HCT116 (cell line): ENCODE data around the gene NPM3. TPM values are rescaled to one million over a fixed set of nuclear protein-coding genes. Genes with fewer than 3 reads are reported as not detected.
"Not testable (repeated sequence)": the region's sequence is repeated elsewhere in the genome, so short reads cannot be mapped to it uniquely, and the experiment has no call there.

Source experiments
- ATAC-seq: fragments of 200-7000 bp; cut with Tn5 transposase; 2 replicates; pipeline ENCODE4 v1.9.1; 2020; ENCODE audit warnings: mild to moderate bottlenecking, moderate library complexity
- BruUV-seq: library from RNA; stranded (reverse); fragments of 400-500 nt; replicated peaks from 2 replicates; lab custom pipeline; 2021; lab: Mats Ljungman, UMichigan
- CTCF ChIA-PET: fragments of 300-600 bp; sonication (Branson Sonifier 250); formaldehyde crosslinking; loops from one replicate; lab custom pipeline; 2021; ENCODE audit warnings: antibody characterized with exemption; lab: Charles Lee
- POLR2A ChIA-PET: fragments of 300-600, 350-600 bp; sonication (Branson Sonifier 250); formaldehyde crosslinking; loops from one replicate; lab custom pipeline; 2021; ENCODE audit warnings: antibody characterized with exemption; lab: Charles Lee
- RAD21 ChIA-PET, 2 experiments: fragments of 300-600 bp; sonication (Branson Sonifier 250); formaldehyde crosslinking; loops; one replicate each; lab custom pipeline; 2023; ENCODE audit warnings: low total read pairs in 2 of 2; ENCODE audit not compliant: uncharacterized antibody in 2 of 2, unreplicated experiment in 2 of 2, low non-redundant PET in 1 of 2; lab: Charles Lee
- DNase-seq: peaks from one replicate; pipeline ENCODE4 v3.0.0-alpha.2; 2010; ENCODE audit warnings: low read depth, low spot score
- H2AFZ ChIP-seq: fragments of 200-600 bp; shearing (Covaris generic), sonication (generic); 2 replicates; pipeline ENCODE4 v1.6.1; 2017; ENCODE audit warnings: low read depth, mixed run types, mixed read lengths, antibody characterized with exemption, low read length; ENCODE audit not compliant: poor library complexity, severe bottlenecking
- H3K27ac ChIP-seq: 2 replicates; pipeline ENCODE4 v1.5.1; 2012; ENCODE audit warnings: low read depth, low read length
- H3K27me3 ChIP-seq: fragments of 200-600 bp; sonication (generic); 2 replicates; pipeline ENCODE4 v1.6.1; 2016; ENCODE audit warnings: mixed run types, low read length, mixed read lengths; ENCODE audit not compliant: insufficient read depth
- H3K36me3 ChIP-seq, 2 experiments: fragments of 200-500 bp in 1 of 2; fragments of 200-600 bp in 1 of 2; sonication (Bioruptor generic) in 1 of 2; sonication (generic) in 1 of 2; 2 replicates each; pipeline versions ENCODE4 v1.5.1 to v1.6.1; 2014 to 2016; ENCODE audit warnings: low read length in 2 of 2, inconsistent platforms in 1 of 2, mixed read lengths in 1 of 2, mixed run types in 1 of 2; ENCODE audit not compliant: insufficient read depth in 2 of 2, control insufficient read depth in 1 of 2
- H3K4me1 ChIP-seq, 2 experiments: fragments of 200-600 bp in 1 of 2; sonication (generic) in 1 of 2; 2 replicates each; pipeline versions ENCODE4 v1.5.1 to v1.6.1; 2012 to 2017; ENCODE audit warnings: low read length in 2 of 2, inconsistent platforms in 1 of 2, mild to moderate bottlenecking in 1 of 2, mixed read lengths in 1 of 2, mixed run types in 1 of 2, moderate library complexity in 1 of 2; ENCODE audit not compliant: insufficient read depth in 2 of 2, control insufficient read depth in 1 of 2
- H3K4me2 ChIP-seq: fragments of 200-600 bp; sonication (generic); 2 replicates; pipeline ENCODE4 v1.6.1; 2017; ENCODE audit warnings: mixed run types, low read length, mixed read lengths
- H3K4me3 ChIP-seq, 2 experiments: fragments of 200-600 bp in 1 of 2; sonication (generic) in 1 of 2; replicated peaks in 1 of 2; 2 replicates each; pipeline ENCODE4 v1.5.1; 2011 to 2016; ENCODE audit warnings: low read length in 2 of 2, control low read depth in 1 of 2, low read depth in 1 of 2, mild to moderate bottlenecking in 1 of 2, mixed read lengths in 1 of 2, mixed run types in 1 of 2
- H3K79me2 ChIP-seq: fragments of 200-600 bp; sonication (generic); 2 replicates; pipeline ENCODE4 v1.6.1; 2017; ENCODE audit warnings: mild to moderate bottlenecking, mixed run types, low read length, moderate library complexity, mixed read lengths; ENCODE audit not compliant: insufficient read depth
- H3K9ac ChIP-seq: fragments of 200-600 bp; sonication (generic); 2 replicates; pipeline ENCODE4 v1.6.1; 2016; ENCODE audit warnings: low read length, mixed read lengths
- H3K9me2 ChIP-seq: fragments of 200-600 bp; sonication (generic), shearing (Covaris generic); 2 replicates; pipeline ENCODE4 v1.6.1; 2017; ENCODE audit warnings: mixed run types, mild to moderate bottlenecking, moderate library complexity; ENCODE audit not compliant: insufficient read depth
- H3K9me3 ChIP-seq, 2 experiments: fragments of 200-500 bp in 1 of 2; fragments of 200-600 bp in 1 of 2; sonication (Bioruptor generic) in 1 of 2; sonication (generic) in 1 of 2; 2 replicates each; pipeline ENCODE4 v1.6.1; 2014 to 2017; ENCODE audit warnings: low read length in 2 of 2, mixed read lengths in 2 of 2, inconsistent platforms in 1 of 2, low read depth in 1 of 2, mild to moderate bottlenecking in 1 of 2, mixed run types in 1 of 2, moderate library complexity in 1 of 2; ENCODE audit not compliant: control insufficient read depth in 1 of 2, insufficient read depth in 1 of 2
- H4K20me1 ChIP-seq: fragments of 200-600 bp; sonication (generic), shearing (Covaris generic); 2 replicates; pipeline ENCODE4 v1.6.1; 2017; ENCODE audit warnings: mixed run types, mild to moderate bottlenecking, moderate library complexity; ENCODE audit not compliant: insufficient read depth
- CBX3 ChIP-seq: IDR thresholded peaks from 2 replicates; pipeline ENCODE4 v1.6.1; 2012; ENCODE audit warnings: low read depth
- EZH2 ChIP-seq: fragments of 200-600 bp; sonication (generic); IDR thresholded peaks from 2 replicates; pipeline ENCODE4 v1.6.1; 2017; ENCODE audit warnings: antibody characterized with exemption, mixed run types
- POLR2A ChIP-seq: IDR thresholded peaks from 2 replicates; pipeline ENCODE4 v1.7.0; 2011; ENCODE audit warnings: borderline replicate concordance; ENCODE audit not compliant: insufficient read depth, insufficient read length; ENCODE audit errors: extremely low read depth
- POLR2AphosphoS5 ChIP-seq: IDR thresholded peaks from 2 replicates; pipeline ENCODE4 v1.6.1; 2011; ENCODE audit warnings: mild to moderate bottlenecking, low read depth, low read length, moderate library complexity
- ZFX ChIP-seq: fragments of 450-650 bp; IDR thresholded peaks from 2 replicates; pipeline ENCODE4 v1.6.1; 2017
- intact Hi-C: fragments of 100-400 bp; cut with micrococcal nuclease; formaldehyde crosslinking; loops from 2 replicates; pipeline ENCODE4 v1.10.0; 2022
- total RNA-seq: library from RNA; stranded (reverse); gene quantifications from one replicate; pipeline ENCODE4 v1.2.1, GENCODE V29; 2021; ENCODE audit not compliant: unreplicated experiment
- TF ChIP-seq, protein P1 (sequence below): IDR thresholded peaks from 2 replicates; pipeline ENCODE4 v1.6.1; 2012; ENCODE audit warnings: low read depth

The NPM3 gene
- total RNA-seq, 1 experiment from 2014 or later = 267 TPM

DNA sequence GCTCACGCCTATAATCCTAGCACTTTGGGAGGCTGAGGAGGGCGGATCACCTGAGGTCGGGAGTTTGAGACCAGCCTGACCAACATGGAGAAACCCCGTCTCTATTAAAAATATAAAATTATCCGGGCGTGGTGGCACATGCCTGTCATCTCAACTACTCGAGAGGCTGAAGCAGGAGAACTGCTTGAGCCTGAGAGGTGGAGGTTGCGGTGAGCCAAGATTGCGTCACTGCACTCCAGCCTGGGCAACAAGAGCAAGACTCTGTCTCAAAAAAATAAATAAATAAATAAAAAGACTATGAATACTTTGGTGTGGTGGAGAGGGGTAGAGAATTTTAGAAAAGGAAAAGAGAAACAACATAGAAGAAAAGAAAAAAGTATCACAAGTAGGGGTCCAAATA, 6.0 kb upstream of the NPM3 start:
- H3K27ac ChIP-seq, BruUV-seq, ATAC-seq, H3K9me2 ChIP-seq, H3K4me1 ChIP-seq, H4K20me1 ChIP-seq, H3K9ac ChIP-seq, RAD21 ChIA-PET, H3K4me3 ChIP-seq, H3K9me3 ChIP-seq, POLR2A ChIA-PET, H3K27me3 ChIP-seq, DNase-seq, H2AFZ ChIP-seq, H3K4me2 ChIP-seq, intact Hi-C loops: not testable (repeated sequence)
- CTCF ChIA-PET = interaction anchor here (0.9 kb wide), 1 partner anchor 8 kb away, joined by 4 read pairs; no protein-coding TSS in a partner anchor
- Histone ChIP-seq H3K79me2 (peaks cover 35% of the 10 kb centered on the region), H3K36me3 (peaks cover 53 to 70% of the 10 kb centered on the region in 2 experiments)

DNA sequence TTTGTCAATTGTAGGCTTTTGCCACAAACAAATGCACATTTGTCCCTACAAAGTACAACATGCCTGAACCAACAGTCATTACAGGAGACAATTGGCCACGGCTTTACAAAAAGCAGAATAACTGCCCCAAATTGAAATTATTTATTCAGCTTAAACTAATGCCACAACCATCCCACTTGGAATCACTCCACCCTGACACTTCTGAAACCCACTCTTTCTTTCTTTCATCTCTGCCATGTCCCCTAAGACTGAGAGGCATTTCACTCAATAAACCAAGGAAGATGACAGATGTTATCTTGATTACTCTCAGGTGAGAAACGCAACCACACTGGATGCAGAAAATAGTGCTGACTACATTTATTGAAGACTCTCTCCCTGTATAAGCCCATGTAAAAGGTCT, 2.6 kb upstream of the NPM3 start:
- no peak overlapping the region for H3K4me3 ChIP-seq
- DNase-seq = no peak
- ChIA-PET CTCF (no interaction called here), POLR2A (no interaction called here), RAD21 (no interaction called here)
- no peaks in the 10 kb centered on the region for H3K9me2 ChIP-seq
- no peak overlapping the region for H3K27ac ChIP-seq
- H3K79me2 ChIP-seq = peaks cover 33% of the 10 kb centered on the region
- no peaks in the 10 kb centered on the region for H3K9me3 ChIP-seq
- no peak overlapping the region for H3K4me2 ChIP-seq
- ATAC-seq = no peak
- H4K20me1 ChIP-seq = no peaks in the 10 kb centered on the region
- H2AFZ ChIP-seq = no peak overlapping the region
- H3K9ac ChIP-seq = no peak overlapping the region
- peaks cover 10 to 30% of the 10 kb centered on the region in 2 experiments for H3K4me1 ChIP-seq
- peaks cover 34 to 44% of the 10 kb centered on the region in 2 experiments for H3K36me3 ChIP-seq
- no peaks in the 10 kb centered on the region for H3K27me3 ChIP-seq
- intact Hi-C loops = no loop called here
- BruUV-seq = TSS peak; percentile 3
- TF ChIP-seq POLR2AphosphoS5 (no peak), EZH2 (no peak), POLR2A (no peak), CBX3 (no peak), ZFX (no peak)
- TF ChIP-seq, protein P1, sequence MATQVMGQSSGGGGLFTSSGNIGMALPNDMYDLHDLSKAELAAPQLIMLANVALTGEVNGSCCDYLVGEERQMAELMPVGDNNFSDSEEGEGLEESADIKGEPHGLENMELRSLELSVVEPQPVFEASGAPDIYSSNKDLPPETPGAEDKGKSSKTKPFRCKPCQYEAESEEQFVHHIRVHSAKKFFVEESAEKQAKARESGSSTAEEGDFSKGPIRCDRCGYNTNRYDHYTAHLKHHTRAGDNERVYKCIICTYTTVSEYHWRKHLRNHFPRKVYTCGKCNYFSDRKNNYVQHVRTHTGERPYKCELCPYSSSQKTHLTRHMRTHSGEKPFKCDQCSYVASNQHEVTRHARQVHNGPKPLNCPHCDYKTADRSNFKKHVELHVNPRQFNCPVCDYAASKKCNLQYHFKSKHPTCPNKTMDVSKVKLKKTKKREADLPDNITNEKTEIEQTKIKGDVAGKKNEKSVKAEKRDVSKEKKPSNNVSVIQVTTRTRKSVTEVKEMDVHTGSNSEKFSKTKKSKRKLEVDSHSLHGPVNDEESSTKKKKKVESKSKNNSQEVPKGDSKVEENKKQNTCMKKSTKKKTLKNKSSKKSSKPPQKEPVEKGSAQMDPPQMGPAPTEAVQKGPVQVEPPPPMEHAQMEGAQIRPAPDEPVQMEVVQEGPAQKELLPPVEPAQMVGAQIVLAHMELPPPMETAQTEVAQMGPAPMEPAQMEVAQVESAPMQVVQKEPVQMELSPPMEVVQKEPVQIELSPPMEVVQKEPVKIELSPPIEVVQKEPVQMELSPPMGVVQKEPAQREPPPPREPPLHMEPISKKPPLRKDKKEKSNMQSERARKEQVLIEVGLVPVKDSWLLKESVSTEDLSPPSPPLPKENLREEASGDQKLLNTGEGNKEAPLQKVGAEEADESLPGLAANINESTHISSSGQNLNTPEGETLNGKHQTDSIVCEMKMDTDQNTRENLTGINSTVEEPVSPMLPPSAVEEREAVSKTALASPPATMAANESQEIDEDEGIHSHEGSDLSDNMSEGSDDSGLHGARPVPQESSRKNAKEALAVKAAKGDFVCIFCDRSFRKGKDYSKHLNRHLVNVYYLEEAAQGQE = no peak
